Activated CD4-positive, alpha-beta T cell treated with anti-CD3 and anti-CD28 coated beads, Interleukin-2, amount 10 ng/mL, durations not matched to agents 7 days and 5 days (primary cell): ENCODE measurements around the gene BLOC1S4. TPM values are rescaled to one million over a fixed set of nuclear protein-coding genes. Genes with fewer than 3 reads are reported as not detected.

Experiments
- CTCF ChIA-PET: fragments of 350-600 bp; sonication (Branson Sonifier 250); formaldehyde crosslinking; loops from one replicate; lab custom pipeline; 2021; ENCODE audit warnings: antibody characterized with exemption; lab: Charles Lee
- POLR2A ChIA-PET: fragments of 350-600 bp; sonication (Branson Sonifier 250); formaldehyde crosslinking; loops from one replicate; lab custom pipeline; 2021; ENCODE audit warnings: antibody characterized with exemption; lab: Charles Lee
- DNase-seq: peaks from one replicate; pipeline ENCODE4 v3.0.0-alpha.2; 2020
- H3K27ac Mint-ChIP-seq: one replicate; pipeline ENCODE4 v1.8.0; 2021; ENCODE audit warnings: mild to moderate bottlenecking, moderate library complexity, mixed read lengths
- H3K27me3 Mint-ChIP-seq: one replicate; pipeline ENCODE4 v1.8.0; 2021; ENCODE audit warnings: mixed read lengths
- H3K36me3 Mint-ChIP-seq: one replicate; pipeline ENCODE4 v1.8.0; 2021; ENCODE audit warnings: low read depth, mixed read lengths
- H3K4me1 Mint-ChIP-seq: one replicate; pipeline ENCODE4 v1.8.0; 2021; ENCODE audit warnings: mixed read lengths
- H3K4me3 Mint-ChIP-seq: one replicate; pipeline ENCODE4 v1.8.0; 2021; ENCODE audit warnings: mild to moderate bottlenecking, moderate library complexity, mixed read lengths
- H3K9me3 Mint-ChIP-seq: one replicate; pipeline ENCODE4 v1.8.0; 2021; ENCODE audit warnings: mixed read lengths
- total RNA-seq, 2 experiments: library from RNA; stranded (reverse); gene quantifications; one replicate each; pipeline ENCODE4 v1.2.3, GENCODE V29; 2021

BLOC1S4 gene
- total RNA-seq, 2 experiments from 2014 or later = 16.6 to 17.6 TPM

GRCh38 chr4:6764976-6765620 is 49.1 kb downstream of the BLOC1S4 start:
- POLR2A ChIA-PET = no interaction called here
- peaks cover 11% of the 10 kb centered on the region for H3K27me3 Mint-ChIP-seq
- peaks cover 12% of the 10 kb centered on the region for H3K4me1 Mint-ChIP-seq
- CTCF ChIA-PET = no interaction called here
- no peak overlapping the region for H3K4me3 Mint-ChIP-seq
- no peaks in the 10 kb centered on the region for H3K9me3 Mint-ChIP-seq
- no peak overlapping the region for H3K27ac Mint-ChIP-seq
- no peak for DNase-seq
- no peaks in the 10 kb centered on the region for H3K36me3 Mint-ChIP-seq

- H3K27ac Mint-ChIP-seq = no peak overlapping the region
- H3K27me3 Mint-ChIP-seq = peaks cover 11% of the 10 kb centered on the region
- no peaks in the 10 kb centered on the region for H3K9me3 Mint-ChIP-seq
- POLR2A ChIA-PET = no interaction called here
- H3K4me3 Mint-ChIP-seq = no peak overlapping the region
- peaks cover 12% of the 10 kb centered on the region for H3K4me1 Mint-ChIP-seq
- CTCF ChIA-PET = no interaction called here
- DNase-seq = no peak
- H3K36me3 Mint-ChIP-seq = no peaks in the 10 kb centered on the region
Measured at GRCh38 chr4:6765703-6766102, 49.7 kb downstream of the BLOC1S4 start.

Other genes with a start within 250 kb of the BLOC1S4 start
- gene PPP2R2C, start 243.6 kb upstream of the BLOC1S4 start, total RNA-seq = not detected
- gene MAN2B2, start 141.0 kb upstream of the BLOC1S4 start, total RNA-seq = 10 to 100 TPM; 36.1 to 36.7 TPM
- 100 to 1,000 TPM in 1 of 2 experiments, 10 to 100 TPM in 1; 91.3 to 107 TPM for gene MRFAP1, start 75.5 kb upstream of the BLOC1S4 start, total RNA-seq
- gene S100P, start 22.3 kb upstream of the BLOC1S4 start, total RNA-seq = 1 to 10 TPM; 5.3 to 7.2 TPM
- gene MRFAP1L1, start 6.3 kb upstream of the BLOC1S4 start, total RNA-seq = 10 to 100 TPM; 74.5 to 74.9 TPM
- 10 to 100 TPM; 16.5 to 17.3 TPM for gene KIAA0232, start 66.6 kb downstream of the BLOC1S4 start, total RNA-seq
- 10 to 100 TPM; 50.1 to 50.2 TPM for gene TBC1D14, start 193.7 kb downstream of the BLOC1S4 start, total RNA-seq